T-helper 1 cell treated with Interleukin-12 subunit alpha and Interleukin-12 subunit beta and Interleukin-4 antibody, amounts not matched to agents 30 ng/mL and 1 ng/mL, for 36 hours (primary cell): Measurements from ENCODE around the gene CUL1. TPM values are rescaled to one million over a fixed set of nuclear protein-coding genes. Genes with fewer than 3 reads are reported as not detected.
"Not testable (repeated sequence)": the region's sequence is repeated elsewhere in the genome, so short reads cannot be mapped to it uniquely, and the experiment has no call there.

Source experiments
- intact Hi-C: fragments of 100-400 bp; cut with micrococcal nuclease; formaldehyde crosslinking; loops from one replicate; pipeline ENCODE4 v1.15.1; 2024
- total RNA-seq: library from RNA; stranded (reverse); gene quantifications from 2 replicates; pipeline ENCODE4 v1.2.3, GENCODE V29; 2022

CUL1 gene
- total RNA-seq, 1 donor from 2014 or later = 56.3 TPM

- intact Hi-C loops = loop anchor here (2.0 to 5.0 kb wide), 2 partner anchors 451 to 928 kb away; partner anchors contain the start of gene ZNF398
Measured at GRCh38 chr7:148696787-148697186, 1.9 kb upstream of the CUL1 start.

- intact Hi-C loops = loop anchor here (1.0 to 5.0 kb wide), 9 partner anchors 69 to 927 kb away; partner anchors contain the start of genes EZH2, PDIA4 and ZNF398
Measured at GRCh38 chr7:148697256-148698006, 1.3 kb upstream of the CUL1 start.

GRCh38 chr7:148698007-148698396 is 701 bp upstream of the CUL1 start:
- intact Hi-C loops = loop anchor here (1.0 to 5.0 kb wide), 8 partner anchors 70 to 449 kb away; partner anchors contain the start of genes EZH2, PDIA4 and ZNF398

GRCh38 chr7:148699024-148699781 is 500 bp downstream of the CUL1 start:
- intact Hi-C loops = loop anchor here (5.0 kb wide), 1 partner anchor 448 kb away; the partner anchor contains the start of gene ZNF398

GRCh38 chr7:148699782-148700629 is 1.3 kb downstream of the CUL1 start:
- intact Hi-C loops = loop anchor here (1.0 to 5.0 kb wide), 6 partner anchors 27 to 447 kb away; partner anchors contain the start of gene ZNF398

- intact Hi-C loops = loop anchor here (1.0 to 2.0 kb wide), 5 partner anchors 27 to 196 kb away; no protein-coding TSS in a partner anchor
Measured at GRCh38 chr7:148700661-148701064, 2.0 kb downstream of the CUL1 start.

- intact Hi-C loops = loop anchor here (2.0 kb wide), 1 partner anchor 197 kb away; no protein-coding TSS in a partner anchor
Measured at GRCh38 chr7:148701414-148701813, 2.7 kb downstream of the CUL1 start.

- intact Hi-C loops = no loop called here
Measured at GRCh38 chr7:148702876-148703670, 4.4 kb downstream of the CUL1 start.

GRCh38 chr7:148703671-148703962 is 4.9 kb downstream of the CUL1 start:
- intact Hi-C loops = not testable (repeated sequence)

- intact Hi-C loops = no loop called here
Measured at GRCh38 chr7:148704189-148704588, 5.5 kb downstream of the CUL1 start.

GRCh38 chr7:148704970-148705369 is 6.3 kb downstream of the CUL1 start:
- intact Hi-C loops = no loop called here

- intact Hi-C loops = no loop called here
Measured at GRCh38 chr7:148706368-148706767, 7.7 kb downstream of the CUL1 start.

- intact Hi-C loops = no loop called here
Measured at GRCh38 chr7:148708026-148708885, 9.6 kb downstream of the CUL1 start.

GRCh38 chr7:148709014-148709413 is 10.3 kb downstream of the CUL1 start:
- intact Hi-C loops = no loop called here

GRCh38 chr7:148710426-148710825 is 11.7 kb downstream of the CUL1 start:
- intact Hi-C loops = not testable (repeated sequence)

GRCh38 chr7:148711191-148712102 is 12.7 kb downstream of the CUL1 start:
- intact Hi-C loops = no loop called here

- intact Hi-C loops = no loop called here
Measured at GRCh38 chr7:148712678-148713329, 14.1 kb downstream of the CUL1 start.

- intact Hi-C loops = no loop called here
Measured at GRCh38 chr7:148714498-148714897, 15.8 kb downstream of the CUL1 start.
